ENCODE data around the gene TENM3. TPM values are rescaled to one million over a fixed set of nuclear protein-coding genes. Genes with fewer than 3 reads are reported as not detected.

The TENM3 gene
- polyA plus RNA-seq, 1 donor, result 17.7 TPM

DNA sequence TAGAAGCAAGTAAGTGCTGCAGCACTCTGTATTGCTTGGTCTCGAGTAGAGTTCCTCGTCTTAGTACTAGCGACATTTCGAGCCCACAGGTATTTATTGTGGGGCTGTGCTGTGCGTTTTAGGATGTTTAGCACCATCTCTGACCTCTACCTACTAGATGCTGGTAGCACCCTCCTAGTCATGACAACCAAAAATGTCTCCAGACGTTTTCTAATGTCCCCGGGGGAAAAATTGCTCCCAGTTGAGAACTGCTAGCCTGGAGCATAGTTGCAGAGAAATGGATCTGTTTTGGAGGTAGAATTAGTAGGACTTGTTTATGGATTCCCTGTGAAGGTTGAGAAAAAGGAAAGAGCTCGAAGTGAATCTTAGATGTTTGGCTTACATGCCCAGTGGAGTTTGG is 287.2 kb downstream of the TENM3 start:
- no peak for DNase-seq

DNA sequence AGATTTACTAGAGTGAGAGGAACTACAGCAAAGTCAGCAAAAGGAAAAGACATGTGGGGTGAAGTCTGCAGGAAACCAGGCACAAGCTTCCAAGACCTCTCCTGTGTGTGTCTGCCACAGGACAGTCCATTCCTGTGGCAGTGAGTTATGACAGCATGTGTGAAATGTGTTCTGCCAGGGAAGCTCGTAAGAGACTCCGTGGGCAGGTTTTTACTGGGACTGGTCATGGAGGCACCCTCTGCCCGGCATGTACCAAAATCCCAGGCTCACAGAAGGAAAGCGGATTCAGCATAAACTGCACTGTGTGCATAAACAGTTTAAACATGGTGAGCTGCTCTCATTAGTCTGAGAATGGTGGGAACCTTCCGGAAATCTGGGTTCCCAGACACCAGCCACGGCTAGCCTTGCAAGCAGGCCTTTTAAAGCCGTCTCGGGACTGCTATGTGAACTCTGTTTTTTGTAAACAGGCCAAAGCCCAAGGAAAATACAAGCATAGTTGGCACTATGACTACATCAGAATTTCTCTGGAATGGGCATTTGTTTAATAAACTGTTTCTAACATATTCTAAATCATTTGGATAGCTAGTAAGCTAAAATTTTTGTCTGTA is 288.5 kb downstream of the TENM3 start:
- no peak for DNase-seq

DNA sequence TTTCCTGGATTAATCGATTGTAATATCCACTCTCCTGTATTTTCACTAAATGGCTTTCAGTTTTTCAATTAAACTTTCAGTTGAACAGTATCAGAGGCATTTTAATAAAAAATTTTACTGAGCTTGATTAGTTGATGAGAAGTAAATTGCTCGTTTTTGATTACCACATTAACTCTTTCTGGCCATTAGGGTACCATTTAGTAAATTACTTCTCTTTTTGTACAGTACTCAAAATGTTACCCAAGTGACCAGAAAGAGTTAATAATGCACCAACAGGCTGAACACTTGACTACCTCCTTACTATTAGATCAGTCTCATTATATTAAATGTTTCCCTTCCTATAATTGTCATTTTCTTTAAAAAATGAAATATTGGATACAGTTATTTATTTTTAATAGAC is 289.2 kb downstream of the TENM3 start:
- no peak for DNase-seq

DNA sequence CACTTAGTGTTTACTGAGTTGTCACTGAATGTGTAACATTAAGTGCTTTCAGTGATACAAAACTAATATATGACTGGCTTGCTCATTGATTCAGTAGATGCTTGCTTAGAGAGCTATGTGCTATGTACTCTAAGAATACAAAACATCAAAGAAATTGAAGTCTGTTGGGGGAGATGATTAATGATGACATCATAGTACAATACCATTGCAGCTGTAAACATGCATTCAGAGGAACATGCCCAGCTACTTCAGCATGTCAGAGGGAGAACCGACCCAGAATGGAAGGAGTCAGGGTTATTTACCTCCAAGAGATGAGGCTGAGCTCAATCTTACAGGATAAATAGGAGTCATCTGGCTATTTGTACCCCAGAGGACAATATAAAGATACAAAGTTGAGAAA is 290.8 kb downstream of the TENM3 start:
- no peak for DNase-seq

DNA sequence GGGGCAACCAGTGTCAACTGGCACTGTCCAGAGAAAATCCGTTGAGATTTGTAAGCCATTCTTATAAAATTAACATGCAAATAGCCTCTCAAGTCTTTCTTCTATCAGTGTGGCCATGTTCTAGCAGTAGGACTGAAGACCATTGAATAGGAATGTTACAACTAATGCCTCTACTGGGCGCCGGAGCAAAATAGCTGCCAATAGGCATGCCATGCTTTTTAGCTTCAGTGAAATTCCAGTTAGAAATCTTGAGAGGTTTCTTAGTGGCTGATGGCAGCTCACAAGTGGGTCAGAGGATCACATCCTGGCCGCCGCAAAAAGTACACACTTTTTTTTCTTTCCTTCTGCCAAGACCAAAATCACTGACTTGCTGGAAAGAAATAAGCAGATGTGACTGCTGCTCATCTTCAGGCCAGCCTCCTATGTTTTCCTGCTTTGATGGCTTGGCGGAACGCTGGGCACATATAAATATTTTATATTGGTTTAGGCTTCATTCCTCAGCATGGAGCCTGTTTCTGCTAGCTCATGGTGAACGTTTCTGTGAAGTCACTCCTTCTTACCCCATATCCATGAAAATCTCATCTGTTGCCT is 293.1 kb downstream of the TENM3 start:
- no peak for DNase-seq

DNA sequence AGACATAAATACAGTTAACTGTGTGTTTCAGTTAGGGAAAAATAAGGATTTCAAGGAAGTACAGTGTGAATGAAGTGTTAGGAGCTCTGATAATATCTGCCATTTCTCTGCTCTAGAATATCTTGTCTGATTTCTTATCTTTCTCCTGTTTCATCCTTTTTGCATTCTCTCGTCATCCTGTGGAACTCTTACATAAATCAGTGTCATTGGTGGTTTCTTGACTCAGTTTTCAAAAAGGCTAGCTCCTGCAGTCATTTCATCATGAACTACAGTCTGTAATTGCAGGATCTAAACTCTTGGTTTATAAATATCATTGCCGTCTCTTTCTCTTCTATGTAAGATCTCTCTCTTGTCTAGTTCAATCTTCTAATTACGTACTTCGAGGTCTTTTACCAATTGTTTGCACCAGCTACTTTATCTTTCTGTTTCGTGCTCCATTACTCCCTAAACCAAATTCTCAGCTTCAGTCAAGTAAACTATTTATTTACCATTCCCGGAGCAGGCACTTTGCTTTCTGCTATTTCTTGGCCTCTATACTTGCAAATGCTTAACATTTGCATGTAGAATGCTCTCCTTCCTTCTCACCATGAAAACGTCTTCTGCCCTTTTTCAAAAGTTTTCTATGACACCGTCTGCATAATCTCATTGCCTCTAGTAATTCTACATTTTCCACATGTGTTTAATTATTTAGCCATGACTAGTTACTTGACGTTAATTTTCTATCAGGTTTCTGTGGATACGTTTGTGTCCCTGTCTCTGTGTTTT is 294.0 kb downstream of the TENM3 start:
- no peak for DNase-seq

DNA sequence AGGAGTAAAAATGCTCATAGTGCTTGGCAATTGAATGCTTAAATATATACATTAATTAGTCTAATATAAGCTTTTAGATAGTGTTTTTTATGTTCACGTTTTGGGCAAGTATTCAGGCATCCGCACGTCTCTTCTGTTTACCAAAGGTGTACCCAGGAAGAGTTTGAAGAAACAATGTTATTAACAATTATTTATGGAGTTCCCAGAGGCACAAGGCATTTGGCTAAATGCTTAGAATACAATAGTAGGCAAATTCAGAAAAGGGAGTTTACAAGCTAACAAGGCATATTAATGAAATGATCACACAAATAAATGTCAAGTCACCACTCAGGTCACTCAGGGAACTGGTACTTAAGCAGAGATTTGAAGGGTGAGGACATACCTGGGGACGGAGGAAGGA is 294.8 kb downstream of the TENM3 start:
- no peak for DNase-seq

DNA sequence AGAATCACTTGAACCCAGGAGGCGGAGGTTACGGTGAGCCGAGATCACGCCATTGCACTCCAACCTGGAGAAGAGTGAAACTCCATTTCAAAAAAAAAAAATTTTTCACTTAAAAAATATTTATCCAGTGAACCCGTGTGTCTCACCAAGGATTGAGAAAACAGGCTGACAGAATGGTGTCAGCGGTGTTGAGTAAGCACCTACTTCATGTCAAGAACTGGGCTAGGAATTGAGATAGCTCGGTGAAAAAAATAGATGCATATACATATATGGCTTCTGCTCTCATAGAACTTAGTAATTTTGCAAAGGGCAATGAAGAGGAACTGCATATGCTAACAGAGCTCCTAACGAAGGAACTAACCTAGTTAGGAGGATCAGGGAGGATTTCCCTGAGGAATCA is 297.3 kb downstream of the TENM3 start:
- DNase-seq, result no peak

DNA sequence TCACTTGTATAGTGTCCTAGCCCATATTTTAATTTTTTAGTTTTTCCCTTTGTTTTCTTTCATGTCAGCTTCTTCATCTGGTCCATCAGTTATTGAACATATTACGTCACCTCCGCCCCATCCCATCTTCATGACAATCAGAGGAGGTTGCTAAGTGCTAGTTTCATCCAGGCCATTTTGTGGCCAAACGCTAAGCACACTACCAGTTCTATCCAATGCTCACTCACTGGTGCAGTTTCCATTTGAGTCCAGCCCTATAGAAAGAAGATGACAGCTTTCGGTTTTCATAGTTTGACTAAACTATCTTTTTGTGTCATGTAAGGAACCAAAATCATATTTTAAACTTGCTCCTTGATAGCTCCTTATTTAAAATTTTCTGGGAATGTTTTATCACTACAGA is 304.2 kb downstream of the TENM3 start:
- no peak for DNase-seq

DNA sequence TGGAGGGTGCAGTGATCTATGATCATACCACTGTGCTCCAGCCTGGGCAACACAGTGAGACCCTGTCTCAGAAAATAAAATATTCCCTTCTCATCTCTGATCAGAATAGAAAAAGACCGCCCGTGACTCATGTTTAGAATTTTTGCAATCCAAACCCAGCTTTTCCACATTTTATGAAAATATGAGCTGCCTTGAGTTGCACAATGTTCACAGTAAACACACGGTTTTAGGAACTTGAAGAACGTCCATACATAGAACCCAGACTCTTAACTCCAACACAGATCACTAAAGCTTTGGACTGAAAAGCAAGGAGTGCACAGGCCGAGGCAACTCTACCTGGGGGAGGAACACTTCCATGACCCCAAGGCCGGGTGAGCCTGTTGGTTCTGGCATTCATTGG is 305.0 kb downstream of the TENM3 start:
- no peak for DNase-seq

DNA sequence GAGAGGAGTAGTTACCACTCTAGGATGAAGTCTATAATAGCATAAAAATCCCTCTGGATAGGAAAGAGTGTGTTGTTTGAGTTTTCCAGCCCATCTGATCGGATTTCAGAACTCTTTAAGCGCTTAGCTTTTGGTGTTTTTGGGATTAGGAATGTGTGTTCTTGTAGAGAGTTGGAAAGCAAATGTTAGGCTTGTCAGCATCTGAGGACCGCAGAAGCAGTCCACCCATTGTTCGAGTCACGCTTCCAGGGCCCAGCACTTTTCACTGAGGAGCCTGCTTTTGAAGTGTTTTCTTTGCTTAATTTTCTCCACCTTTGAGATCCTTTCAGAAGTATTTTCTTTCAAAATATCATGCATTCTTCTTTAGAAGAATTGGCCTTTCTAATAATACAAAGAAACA is 306.2 kb downstream of the TENM3 start:
- DNase-seq, result no peak

DNA sequence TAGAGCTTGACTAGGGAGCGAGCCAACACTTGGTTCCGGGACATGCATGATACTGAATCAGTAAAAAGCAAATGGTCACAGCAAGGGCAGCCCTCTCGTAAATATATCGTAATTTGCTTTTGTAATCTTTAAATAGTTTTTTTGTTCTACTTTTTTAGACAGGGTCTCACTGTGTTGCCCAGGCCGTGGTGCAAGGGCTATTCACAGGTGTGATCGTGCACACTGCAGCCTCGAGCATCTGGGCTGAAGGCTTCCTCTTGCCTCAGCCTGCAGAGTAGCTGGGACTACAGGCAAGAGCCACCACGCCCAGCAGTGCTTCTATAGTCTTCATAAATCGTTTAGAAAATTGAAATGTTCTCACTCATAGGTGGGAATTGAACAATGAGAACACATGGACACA is 309.7 kb downstream of the TENM3 start:
- no peak for DNase-seq

DNA sequence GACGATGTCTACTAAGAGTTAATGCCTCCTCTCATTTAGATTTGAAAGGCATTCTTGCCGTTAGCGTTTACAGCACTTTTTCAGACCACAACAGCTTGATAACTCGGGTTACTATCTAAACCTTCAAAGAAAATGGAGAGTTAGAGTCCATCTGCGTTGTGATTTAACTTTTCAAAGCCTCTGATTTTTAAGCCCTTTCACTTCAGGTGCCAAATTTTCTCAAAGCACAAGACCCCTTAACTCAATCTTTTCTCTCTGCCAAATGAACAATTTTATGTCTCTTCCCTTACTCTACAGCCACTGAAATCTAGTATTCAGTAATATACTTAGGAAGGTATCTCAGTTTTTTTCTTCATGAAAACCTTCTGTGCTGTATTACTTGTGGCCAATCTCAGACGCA is 310.5 kb downstream of the TENM3 start:
- no peak for DNase-seq

DNA sequence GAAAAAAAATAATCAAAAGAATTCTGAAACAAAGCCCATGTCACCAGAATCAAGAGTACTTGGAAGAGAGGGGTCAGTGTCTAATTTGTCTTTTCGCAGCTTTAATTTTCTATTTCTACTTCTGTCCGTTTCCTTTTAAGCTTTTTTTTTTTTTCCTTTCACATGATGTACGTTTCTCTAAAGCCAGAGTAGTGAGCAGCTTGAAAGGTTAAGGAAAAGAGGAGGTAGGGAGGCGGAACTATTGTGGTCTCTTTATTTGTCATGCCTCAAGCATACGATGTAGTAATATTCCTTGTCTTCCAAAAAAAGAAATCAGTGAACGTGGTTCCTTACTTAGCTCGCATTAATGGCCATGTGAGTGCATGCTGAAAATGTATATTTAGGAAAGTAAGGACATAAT is 311.5 kb downstream of the TENM3 start:
- no peak for DNase-seq

DNA sequence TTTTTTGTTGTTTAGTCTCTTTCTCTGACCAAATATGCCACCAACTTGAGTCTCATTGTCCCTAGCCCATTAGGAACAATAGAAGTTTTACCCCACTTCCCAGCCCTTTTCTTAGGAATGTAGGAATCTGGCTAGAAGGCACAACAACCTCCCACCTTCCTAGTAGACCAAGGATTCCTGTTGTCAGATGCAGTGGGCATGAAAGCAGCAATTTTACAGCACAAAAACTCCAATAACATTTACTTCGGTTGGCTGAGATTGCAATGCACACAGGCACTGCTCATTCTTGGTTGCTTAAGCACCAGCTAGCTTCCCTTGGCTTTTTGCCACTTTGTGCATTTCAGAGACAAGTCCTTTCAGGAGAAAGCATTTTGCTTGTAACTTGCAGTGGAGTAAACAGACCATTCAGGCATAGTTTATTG is 312.8 kb downstream of the TENM3 start:
- DNase-seq, result no peak

DNA sequence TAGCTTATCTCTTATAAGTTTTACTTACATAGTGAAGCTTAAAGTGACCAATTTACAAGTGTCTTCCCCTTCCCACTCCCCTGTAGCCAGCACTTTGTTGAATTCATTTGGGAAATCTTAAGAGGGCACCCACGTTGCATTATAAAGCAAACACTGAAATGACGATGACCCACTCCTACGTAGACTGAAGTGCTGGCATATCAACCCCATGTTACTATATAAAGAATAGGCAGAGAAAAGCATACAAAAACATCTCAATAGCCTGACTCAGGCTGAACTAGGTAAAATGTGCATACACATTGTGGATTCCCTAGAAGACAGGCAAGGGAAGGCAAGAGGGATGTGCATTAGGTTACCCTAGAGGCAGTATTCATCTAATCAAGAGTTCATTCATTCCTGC is 313.4 kb downstream of the TENM3 start:
- DNase-seq, result no peak

DNA sequence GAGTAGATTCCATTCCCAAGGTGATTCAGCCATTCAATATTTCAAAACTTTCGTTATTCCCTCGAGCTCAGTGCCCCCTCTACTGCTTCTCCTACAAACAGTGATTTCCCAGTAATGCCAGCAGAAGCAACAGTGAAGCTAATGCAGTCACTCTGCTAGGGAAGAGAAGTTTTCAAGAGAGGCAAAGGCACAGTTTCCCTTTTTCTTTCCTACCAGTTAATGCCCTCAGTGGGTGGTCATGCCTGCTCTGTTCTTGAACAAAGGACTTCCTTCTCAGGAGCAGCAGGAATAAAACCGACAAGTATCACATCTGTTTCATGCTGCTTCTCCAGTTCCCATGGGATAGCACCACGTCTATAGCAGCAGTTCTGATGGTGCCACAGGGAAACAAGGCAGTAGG is 317.2 kb downstream of the TENM3 start:
- DNase-seq, result no peak

DNA sequence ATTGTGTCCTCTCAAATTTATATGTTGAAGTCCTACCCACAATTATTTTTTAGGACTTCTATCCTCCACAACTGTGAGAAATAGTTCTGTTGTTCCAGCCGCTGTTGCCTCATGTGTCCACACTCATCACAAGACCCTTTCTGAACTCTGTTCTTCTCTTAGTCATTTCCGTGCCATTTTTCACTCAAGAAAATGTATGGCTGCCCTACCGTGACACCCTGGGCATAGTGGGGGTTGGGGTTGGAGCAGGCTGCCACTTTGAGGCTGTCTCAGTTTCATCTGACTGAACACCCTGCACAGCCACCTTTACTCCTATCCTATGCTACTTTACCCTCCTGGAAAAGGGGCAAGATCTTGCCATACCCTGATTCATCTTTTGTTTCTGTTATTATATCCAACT is 319.1 kb downstream of the TENM3 start:
- DNase-seq, result no peak

DNA sequence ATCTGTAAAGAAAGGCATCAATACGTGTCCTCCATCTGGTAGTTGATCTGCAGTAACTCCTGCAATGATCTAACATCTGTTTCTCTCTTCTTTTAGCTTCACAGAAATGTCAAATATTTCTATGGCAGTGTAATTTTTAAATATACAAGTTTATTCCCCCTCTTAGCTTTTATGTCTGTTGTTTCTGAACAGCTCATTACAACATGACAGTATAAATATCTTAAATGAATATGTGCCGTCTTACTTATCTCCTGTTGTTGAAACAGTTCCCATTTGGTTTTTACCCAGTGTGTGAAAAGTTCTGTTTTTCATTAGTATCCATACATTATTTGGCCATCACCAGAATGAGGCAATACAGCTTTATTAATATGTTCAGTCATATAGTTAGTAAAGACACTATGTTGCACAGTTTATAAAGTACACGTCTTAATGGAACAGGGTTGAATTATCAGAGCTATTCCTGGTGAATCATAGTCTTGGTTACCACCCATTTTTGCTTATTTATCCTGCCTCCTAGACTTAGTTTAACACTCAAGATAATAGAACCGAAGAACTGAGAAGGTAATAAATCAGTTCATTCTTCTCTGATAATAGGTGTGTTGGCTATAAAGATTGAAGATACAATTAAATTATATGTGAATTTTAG is 321.6 kb downstream of the TENM3 start:
- no peak for DNase-seq

DNA sequence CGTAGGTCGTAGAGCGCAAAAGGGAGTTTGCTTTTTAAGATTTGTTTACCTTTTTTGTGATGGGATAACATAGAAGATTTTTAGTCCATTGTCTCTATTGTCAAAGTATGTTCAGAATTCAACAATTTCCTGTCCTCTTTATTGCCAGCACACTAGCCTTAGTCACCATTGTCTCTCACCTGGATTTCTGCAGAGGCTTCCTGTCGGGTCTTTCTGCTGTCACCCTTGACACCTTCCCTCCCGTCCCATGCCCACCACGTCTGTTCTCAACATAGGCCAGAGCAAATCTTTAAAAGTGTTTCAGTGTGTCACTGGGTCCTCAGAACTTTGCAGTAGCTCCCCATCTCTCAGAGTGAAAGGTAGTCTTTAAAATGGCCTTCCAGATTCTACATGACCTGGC is 323.9 kb downstream of the TENM3 start:
- DNase-seq, result no peak

DNA sequence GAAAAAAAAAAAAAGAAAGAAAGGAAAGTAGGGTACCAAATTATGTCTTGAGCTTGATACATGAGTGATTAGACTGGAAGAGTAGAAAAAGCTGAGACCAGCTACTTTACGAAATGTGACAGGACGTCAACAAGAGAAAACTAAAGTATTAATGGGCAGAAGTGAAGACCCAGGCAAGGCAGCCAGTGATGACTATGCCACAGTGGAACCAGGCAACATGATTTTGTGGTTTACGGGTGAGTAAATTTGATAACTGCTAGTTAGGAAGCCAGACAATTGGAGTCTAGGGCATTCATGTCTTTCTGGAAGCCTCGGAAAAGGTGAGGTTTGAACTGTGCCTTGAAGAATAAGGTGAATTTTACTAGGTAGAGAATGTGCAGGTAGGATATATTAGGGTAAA is 326.4 kb downstream of the TENM3 start:
- no peak for DNase-seq

DNA sequence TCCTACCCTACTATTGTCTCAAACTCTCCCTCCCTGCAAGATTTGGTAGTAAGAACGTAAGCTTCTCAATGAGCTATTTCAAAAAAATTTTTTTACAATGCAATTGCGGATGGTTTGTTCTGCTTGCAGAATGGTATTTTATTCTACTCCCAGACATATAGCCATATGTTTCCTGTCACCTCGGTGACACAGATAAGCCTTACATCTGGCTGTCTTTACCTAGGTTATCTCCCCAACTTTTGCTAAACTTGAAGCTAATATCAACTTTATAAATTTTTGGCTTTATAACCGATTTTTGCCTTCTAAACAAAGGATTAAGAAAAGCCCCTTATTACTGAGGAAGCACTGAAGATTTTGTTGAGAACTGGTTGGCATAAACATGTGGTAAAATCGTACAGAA is 331.5 kb downstream of the TENM3 start:
- DNase-seq, result no peak

DNA sequence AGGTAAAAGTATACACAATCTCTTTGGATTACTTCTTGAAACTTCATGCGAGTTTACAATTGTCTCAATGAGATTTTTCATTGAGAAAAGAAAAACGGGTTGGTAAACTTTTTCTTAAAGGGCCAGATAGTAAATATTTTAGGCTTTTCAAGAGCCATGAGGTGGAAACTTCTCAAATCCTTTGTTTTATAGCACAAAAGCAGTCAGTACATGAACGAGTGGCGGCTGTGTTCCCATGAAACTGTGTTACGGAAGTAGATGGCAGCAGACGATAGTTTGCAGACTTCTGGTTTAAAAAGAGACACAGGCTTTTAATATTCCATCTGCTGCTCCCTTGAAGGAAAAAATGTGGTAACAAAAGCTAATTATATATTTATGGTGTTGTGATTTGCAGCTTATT is 332.0 kb downstream of the TENM3 start:
- no peak for DNase-seq
